HG03175 (cell line): ENCODE data around the gene TTLL11.

ENCODE experiments used
- ATAC-seq: cut with Tn5 transposase; IDR thresholded peaks from one replicate; pipeline ENCODE4 v1.9.1; 2021; ENCODE audit warnings: mild to moderate bottlenecking, moderate library complexity; ENCODE audit not compliant: unreplicated experiment

Gene TTLL11

DNA sequence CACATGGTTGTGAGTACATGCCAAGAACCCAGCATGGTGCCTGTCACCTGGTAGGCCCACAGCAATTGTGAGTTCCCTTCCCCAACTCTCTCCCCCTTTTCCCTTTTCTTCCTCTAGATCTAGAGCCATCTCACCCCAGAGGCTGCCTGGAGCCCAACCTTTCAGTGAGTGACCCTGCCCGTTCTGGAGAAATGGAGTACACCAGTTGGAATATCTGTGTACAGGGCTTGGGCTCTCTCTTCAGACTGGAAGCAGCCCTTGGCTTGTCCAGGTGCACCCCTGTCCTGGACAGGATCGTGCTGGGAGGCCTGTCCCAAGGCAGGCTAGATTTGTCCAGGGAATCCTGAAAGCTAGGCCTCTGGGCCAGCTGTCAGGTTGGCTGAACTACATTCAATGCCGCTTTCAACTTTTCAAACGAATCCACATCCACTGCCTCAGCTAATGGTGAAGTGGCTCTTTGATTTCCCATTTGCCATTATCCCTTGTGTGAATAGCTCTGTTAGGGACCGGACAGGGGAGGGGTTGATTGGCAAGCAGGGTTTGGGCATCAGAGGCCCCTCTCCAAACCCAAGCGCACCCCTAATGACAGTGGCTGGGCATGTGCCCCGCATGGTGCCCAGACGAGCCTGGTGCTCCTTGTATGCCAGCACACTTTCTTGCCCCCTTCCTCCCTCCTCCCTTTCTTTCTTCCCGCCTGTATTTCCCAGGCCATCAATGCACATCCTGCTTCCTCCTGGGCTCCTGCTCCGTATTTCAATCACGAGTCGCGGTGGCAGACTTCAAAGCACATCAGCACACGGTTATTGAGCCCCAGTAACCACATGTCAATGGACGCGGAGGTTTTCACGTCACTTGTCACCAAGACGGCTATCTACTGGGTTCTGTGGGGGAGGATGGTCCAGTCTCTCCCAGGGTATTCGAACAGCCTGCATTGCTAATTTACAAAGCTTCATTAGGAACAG, 230.5 kb downstream of the TTLL11 start:
- ATAC-seq, result no peak

DNA sequence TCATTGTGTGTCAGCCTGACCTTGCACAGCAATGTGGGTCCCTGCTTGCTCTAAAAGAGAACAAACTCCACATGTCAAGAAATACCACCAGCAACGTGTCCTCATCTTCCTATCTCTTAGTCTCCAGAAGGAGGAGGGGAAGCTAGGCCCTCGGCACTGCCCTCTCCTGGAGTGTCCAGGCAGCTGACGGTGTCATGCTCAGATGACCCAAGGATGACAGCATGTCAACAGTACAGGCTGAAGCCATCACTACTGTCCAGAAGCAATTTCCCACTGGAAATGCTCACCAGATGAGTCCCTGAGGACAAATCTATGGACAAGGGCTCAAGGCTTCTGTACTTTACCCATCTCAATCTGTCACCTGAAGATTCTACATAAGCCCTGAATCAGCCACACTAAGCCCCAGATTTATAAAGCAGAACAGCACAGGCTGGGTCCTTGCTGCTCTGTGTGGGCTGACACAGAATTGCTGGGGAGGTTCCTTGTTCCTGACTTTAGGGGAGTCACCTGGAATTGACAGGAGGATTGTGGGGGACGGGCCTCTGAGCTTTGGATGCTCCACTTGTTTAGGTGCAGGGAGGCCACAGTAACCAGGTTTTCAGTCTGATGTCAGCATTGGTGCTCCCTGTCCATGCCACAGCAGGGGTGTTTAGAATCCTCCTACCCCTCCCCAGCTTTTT, 231.5 kb downstream of the TTLL11 start:
- no peak for ATAC-seq

DNA sequence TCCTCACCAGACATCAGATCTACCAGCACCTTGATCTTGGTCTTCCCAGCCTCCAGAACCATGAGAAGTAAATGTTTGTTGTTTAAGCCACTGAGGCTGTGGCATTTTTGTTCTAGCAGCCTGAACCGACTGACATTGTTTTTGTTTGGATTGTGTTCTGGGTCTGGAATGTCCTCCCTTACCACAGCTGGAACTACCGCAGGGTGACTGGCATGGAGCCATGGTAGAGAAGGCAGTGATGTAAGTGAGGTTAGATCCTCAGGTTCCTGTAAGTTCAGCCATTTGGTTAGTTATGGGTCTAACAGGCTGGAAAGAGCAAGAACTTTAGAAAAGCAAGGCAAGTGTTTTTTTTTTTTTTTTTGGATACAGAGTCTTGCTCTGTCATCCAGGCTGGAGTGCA, 232.4 kb downstream of the TTLL11 start:
- no peak for ATAC-seq

DNA sequence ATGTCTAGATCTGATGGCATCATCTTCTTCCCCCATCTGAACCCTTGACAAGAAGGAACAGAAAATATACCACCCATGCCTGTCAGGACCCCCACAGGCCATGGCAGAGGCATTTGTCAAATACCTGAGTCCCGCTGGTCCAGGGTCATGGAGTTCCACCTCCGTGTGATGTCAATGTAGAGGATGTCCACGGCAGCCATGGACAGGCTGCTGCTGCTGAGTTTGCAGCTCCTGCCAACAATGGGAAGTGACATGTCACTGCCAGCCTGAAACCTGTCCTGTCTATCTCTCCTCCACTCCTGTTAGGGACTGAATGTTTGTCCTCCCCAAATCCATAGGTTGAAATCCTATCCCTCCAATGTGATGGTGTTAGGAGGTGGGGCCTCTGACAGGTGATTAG, 232.9 kb downstream of the TTLL11 start:
- no peak for ATAC-seq

DNA sequence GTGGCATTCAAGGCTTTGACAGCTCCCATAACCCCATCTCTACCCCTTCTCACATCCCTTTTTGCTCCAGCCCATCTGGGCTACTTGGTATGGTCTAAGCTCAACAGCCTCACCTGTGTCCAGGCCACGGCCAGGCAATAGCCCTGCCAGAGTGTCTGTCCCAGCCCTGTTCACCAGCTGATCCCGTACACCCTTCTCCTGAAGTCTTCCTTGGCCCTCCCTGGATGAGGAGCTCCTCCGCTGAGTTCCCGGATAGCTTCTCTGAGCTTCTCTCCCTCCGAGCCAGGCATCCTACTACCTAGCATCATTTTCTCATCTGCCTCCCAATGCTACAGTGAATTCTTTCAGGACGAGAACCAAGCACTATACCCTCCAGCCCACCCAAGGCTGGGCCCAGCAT, 233.5 kb downstream of the TTLL11 start:
- no peak for ATAC-seq

DNA sequence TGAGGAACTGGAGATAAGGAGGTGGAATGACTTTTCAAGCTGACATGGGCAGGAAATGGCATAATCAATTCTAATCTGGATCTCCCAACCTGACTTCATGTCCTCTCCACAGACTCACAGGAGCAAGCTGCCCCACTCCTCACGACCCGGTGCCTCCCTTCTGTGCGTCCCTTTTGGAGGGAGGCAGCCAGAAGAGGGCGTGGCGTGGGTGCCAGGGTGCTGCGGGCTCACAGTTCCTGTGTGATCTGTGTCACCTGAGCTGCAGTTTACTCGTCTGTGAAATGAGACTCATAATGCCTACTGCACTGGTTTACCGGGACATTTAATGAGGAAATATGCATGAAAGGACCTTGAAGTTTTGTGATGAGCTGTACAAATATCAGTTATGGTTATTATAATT, 234.3 kb downstream of the TTLL11 start:
- ATAC-seq, result no peak

DNA sequence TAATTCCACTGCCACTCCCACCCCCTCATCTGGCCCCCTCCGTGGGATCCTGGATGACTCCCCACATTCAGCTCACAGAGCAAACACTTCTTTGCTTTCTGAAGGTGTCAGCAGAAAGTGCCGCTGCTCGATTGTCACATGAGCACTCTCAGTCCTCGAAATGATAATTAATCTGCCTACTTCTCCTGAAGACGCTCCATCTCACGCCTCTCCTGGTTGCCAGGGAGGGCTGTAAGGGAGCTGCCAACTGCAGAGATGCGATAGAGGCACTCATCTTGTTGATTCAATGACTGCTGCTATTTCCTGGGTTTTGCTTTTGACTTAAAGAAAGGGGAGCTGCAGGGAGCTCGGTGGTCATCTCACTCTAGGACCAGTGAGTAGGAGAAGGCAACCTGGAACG, 235.2 kb downstream of the TTLL11 start:
- no peak for ATAC-seq

DNA sequence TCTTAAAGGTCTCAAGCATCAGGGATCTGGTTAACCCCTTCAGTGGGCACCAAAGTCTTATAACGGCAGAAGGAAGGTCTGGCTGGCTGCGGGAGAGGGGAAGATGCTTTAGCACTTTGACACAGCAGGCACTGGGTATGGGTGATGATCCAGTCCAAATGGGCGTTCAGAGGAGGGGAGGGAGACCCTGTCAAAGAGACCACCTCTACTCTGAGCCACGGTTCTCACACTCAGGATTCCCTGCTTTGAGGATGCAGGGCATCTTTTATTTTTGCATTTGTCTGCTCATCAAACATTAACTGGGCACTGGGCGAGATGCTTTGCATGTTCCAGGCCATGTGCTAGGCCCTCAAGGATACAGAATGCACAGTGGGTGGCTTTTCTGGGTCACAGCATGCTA, 237.6 kb downstream of the TTLL11 start:
- ATAC-seq, result no peak

DNA sequence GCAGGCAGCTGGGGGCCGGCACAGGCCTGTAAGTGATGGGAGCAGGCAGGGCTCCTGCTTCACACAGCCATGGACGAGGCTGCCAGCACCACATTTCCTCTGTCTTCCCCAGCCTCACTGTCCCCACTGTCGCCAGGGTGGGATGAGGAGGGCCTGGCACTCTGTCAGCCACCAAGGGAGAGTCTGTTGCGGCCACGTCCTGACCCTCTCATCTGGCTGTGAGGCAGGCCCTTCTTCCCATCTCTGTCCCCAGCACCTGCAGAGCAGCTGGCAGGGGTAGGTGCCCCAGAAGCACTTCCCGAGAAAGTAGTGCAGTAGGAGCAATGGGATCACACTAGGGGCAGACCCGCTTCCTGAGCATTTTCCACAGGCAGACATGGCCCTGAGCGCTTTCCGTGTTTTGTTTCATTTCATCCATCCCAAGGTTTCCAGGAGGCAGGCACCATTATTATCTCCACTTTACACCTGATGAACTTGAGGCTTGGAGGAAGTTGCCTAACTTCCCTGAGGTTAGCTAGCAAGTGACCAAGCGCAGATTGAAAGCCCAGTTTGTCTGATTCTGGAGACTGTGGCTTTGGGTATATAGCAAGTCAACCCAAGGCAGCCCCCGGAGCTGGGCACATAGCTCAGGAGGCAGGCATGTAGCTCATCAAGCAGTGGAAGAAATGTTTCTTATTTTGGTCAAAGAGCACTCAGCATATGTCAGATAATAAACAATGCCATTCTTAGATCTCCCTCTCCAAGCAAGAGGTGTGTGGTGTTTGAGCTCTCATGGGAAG, 239.3 kb downstream of the TTLL11 start:
- no peak for ATAC-seq

DNA sequence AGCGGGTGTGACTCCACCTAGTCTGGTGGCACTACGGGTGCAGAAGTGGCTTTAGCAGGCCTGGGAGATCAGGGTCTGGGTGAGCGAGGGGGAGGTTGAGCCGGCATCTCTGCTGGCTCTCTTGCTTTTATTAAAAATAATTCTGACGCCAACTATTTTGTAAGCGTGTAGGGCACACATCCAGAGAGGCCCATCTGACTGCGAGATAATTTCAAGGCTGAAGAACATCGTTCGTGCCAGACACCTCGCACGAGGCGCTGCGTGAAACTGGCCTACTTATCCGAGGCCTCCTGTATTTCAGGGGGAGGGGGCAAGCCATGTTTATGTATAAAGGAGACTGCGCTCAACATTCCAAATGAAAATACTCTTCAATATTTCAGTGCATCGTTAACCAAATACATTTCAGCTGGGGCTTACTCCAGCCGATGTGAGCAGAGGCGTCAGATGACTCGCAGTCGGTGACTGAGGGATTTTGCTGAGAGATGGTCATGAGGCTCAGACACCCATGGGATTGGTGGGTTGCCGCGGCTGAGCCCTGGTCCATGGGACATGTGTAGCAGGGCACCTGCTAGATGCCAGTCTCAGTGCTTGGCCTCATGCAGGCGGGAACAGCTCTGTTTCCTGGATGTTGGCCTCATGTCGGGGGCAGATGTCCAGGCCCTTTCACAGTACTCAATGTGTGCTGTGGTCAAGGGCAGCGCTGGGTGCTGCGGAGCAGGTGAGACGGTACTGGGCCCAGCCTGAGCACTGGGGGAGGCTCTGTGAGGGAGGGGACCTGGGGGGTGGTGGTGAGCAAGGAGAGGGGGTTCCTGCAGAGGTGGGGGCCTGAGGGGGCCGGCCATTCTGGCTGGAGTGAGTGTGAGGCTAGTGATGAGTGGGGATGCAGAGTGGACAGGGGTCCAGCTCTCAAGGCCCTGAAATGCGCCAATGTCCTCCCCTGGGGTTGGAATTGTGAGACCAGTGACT, 240.2 kb downstream of the TTLL11 start:
- no peak for ATAC-seq

DNA sequence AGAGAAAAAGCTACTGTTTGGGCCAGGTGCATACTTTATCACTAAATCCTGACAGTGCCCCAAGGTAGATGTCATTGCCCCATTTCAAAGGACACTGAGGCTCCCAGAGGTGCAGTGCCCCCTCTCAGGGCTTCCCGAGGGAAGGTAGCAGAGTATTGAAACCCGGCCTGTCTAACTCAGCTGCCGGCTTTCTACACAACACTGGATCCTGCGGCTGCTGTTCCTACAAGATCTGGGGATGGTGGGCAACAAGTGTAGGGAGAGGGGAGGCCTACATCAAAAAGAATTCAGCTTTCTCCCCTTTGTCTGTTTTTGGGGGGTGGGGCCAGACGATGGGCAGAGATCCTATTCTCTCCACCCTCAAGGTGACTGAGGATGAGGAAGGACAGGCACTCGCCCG, 240.9 kb downstream of the TTLL11 start:
- ATAC-seq, result no peak

DNA sequence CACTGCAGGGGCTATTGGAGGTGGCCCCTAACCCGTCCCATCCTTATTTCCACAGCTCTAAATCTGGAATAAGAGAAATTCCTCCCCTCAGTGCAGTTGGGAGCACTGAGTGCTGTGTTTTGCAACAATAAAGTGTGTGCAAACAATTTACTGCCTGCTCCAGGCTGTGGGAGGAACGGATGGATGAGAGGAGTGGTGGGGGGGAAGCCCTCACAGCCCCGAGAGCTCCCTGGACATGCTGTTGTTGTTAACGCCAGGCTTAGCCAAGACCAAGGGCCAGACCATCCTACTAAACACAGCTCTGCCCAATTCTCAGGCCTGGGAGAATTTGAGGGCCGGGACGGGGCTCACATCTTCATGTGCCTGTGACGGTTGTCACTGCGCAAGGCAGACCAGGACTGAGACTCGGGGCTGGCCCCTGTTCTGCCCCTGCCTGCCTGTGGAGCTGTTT, 241.4 kb downstream of the TTLL11 start:
- no peak for ATAC-seq

DNA sequence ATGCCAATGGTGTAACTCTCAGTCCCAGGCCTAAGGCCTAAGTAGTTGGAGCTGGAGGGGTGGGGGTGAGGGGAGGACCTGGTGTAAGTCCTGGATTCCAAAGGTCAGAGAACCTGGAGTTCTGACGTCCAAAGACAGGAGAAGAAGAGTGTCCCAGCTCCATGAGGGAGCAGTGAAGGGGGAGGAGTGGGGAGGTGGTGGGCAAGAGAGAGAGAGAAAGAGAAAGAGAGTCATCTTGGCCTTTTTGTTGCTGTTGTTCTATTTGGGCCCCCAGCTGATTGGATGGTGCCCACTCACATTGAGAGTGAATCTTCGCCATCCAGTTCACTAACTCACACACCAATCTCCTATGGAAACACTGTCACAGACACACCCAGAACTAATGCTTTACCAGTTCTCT, 242.7 kb downstream of the TTLL11 start:
- ATAC-seq, result no peak

DNA sequence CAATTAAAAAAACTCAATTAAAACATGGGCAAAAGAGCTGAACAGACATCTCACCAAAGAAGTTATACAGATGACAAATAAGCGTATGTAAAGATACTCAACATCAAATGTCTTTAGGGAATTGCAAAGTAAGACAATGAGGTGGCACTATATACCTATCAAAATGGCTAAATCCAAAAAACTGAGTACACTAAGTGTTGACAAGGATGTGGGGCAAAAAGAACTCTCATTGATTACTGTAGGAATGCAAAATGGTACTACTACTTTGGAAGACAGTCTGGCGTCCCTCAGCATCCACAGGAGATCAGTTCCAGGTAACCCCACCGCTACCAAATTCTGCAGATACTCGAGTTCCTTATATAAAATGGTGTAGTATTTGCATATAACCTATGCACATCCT, 243.6 kb downstream of the TTLL11 start:
- ATAC-seq, result no peak

DNA sequence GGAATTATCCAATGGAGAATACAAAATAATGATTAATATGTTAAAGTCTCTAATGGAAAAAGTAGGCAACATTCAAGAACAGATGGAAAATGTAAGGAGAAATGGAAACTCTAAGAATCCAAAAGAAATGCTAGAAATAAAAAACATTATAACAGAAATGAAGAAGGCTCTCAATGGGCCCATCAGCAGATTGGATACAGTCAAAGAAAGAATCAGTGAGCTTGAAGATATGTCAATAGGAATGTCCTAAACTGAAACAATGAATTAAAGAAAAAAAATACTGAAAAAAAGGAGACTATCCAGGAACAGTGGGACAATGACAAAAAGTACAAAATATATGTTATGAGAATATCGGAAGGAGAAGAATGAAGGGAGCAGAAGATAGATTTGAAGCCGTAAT, 248.5 kb downstream of the TTLL11 start:
- no peak for ATAC-seq

DNA sequence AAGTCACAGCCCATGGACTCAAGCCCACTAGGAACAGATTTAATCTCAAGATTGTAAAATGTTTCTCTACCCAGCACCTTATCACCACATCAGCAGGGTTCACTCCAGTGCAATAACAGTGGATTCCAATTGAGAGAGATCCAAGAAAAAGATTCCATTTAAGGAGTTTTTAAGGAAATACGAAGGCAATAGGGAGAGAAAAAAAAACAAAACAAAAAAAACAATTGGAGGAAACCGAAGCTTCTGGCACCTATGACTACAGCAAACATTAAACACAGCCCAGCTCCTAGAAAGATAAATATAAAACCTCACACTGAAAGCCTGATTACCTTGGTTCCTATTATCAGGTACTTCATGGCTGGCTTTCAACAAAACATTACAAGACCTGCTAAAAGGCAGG, 249.0 kb downstream of the TTLL11 start:
- no peak for ATAC-seq

DNA sequence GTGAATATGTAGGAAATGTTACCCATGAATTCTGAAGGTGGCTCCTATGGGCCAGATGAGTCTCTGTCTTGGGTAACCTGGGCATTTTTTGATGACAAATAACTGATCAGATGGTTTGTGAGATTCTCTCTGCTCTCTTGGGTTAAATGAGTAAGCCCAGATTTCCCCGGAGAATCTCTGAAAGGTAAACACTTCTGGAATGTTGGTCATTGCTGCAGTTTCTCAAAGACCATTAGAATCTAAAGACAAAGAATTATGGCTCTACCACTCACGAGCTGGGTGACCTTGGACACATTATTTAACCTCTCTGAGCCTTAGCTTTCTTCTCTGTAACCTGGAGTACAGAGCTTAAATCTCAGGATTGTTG, 250.5 kb downstream of the TTLL11 start:
- ATAC-seq, result no peak

DNA sequence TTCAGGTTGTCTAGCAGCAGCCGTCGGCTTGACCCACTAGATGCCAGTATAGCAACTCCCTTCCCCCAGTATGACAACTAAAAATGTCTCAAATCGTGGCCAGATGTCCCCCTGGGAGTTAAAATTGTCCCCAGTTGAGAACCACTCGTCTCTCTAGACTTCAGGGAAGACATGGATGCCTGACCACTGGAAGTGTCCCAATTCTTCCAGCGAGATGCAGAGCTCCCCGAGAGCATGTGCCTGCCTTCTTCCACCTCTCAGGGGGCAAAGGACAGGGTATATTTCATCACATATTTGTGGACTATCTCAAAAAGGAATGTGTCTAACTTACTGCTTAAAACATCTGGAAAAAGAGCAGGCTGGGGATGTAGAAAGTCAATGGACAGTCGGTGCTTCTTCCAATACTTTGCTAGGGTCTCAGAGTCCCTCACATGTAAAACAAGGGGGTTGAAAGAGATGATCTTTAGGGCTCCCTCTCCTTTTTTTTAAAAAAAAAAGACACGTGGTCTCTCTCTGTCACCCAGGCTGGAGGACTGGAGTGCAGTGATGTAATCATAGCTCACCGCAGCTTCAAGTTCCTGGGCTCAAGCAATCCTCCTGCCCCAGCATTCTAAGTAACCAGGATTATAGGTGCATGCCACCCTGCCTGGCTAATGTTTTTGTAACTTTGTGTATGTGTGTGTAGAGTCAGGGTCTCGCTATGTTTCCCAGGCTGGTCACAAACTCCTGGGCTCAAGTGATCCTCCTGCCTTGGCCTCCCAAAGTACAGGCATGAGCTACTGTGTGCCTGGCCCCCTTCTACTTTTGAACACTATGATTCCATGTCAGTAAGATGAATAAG, 251.1 kb downstream of the TTLL11 start:
- no peak for ATAC-seq
